Islet precursor cell (in vitro differentiated cells): ENCODE measurements around the gene PTGES3.

Experiments used
- DNase-seq: peaks from one replicate; pipeline ENCODE4 v3.0.0-alpha.2; 2018

PTGES3 gene

DNA sequence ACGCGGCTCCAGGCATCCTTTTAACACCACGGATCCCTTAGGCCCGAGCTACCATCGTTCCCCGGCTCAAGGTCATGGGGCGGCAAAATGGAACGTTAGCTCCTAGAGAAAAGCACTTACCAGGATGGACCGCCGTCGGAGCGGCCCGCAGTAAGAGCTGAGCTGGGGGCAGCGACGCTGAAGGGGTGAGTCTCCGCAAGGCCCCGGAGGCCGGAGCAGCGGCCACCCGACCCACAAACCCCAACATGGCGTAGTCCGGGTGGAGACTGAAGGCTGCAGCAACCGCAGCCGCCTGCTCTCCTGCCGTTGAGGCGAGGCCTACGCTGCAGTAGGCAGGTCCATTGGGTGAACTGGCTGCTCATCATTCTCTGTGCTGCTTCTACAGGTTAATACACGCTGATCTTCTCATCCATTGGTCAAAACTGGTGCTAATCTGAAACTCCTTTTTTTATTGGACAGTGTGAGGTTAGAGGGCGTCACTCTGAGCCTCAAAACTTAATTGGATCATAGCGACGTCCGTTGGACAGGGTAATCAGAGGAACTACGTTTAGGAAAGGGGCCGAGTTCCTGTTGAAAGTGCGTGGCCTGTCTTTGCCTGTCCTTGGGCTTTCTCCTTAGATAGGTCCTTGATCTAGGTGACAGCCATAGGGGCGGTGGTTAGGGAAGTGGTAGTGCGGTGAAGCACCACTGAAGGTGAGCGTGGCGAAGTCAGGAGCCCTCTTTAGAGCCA lies 42.2 kb downstream of the PTGES3 start, which contains the start of gene ATP5F1B:
Gene ATP5F1B (minus strand): TSS at position 268 of the 730 bp plus-strand sequence. CDS start 21 bp downstream, at position 247.
- peak; percentile 100 for DNase-seq

DNA sequence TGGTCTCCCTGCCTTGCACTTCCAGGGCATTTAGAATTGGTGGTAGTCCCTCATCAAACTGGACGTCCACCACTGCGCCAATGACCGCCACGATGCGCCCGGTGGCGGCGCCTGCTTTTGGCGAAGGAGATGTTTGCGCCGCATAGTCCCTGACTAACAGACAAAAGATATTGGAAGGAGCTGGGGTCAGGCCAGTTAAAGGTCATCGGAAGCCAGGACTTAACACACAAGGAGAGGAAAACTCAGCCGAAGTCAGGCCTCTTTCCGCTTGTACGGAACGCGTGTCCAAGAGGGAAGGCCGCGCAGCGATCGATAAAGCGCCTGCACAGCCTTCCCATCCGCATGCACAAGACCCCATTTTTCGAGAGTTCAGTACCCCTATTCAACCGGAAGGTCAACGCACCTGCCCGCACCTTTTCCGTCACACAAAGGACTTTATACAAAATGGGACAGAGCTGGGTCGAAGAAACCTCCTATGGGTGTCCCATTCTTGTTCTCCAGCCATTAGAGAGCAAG lies 42.8 kb downstream of the PTGES3 start:
- DNase-seq = peak; percentile 57

DNA sequence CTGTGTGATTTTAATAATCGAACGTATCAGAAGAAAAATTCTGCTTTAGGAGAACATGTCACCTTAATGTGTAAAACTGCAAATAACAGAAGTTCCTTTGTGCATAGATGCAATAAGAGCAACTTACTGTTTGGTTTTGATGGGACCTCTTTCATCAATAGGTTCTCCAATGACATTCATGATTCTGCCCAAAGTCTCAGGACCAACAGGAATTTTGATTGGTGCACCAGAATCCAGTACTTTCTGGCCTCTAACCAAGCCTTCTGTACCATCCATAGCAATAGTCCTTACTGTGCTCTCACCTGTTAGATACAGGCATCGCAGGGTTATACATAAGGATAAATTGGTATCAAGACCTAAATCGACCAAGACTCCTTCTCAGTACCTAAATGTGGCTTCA lies 43.4 kb downstream of the PTGES3 start:
- DNase-seq = peak; percentile 24

DNA sequence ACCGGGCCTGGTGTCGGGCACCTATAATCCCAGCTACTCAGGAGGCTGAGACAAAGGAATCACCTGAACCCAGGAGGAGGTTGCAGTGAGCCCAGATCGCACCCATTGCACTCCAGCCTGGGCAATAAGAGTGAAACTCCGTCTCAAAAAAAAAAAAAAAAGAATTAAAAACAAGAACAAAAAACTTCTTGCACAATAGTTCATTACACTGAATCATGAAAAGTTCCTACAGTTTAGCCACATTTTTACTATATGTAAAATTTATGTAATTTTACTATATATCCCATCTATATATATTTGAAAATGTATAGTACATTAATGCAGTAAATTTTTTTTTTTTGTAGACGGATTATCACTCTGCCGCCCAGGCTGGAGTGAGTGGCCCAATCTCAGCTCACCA lies 46.9 kb downstream of the PTGES3 start:
- DNase-seq = peak; percentile 14

DNA sequence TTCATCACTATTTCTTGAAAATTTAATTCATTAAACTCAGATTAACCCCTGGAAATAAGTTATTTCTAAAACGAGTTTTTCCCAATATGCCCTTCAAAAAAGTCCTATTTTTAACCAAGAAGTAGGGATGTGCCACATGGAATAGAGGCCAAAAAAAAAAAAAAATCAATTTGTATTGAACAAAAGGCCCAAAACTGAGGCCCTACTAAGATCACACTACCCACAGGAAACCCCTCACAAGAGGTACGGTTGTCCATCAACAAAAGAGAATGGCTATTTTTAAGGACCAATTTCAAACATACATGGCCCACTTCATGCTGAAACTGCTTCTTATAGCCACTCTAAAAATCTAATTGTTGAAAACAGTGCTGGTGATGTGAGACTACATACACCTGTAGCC lies 50.5 kb downstream of the PTGES3 start:
- no peak for DNase-seq

DNA sequence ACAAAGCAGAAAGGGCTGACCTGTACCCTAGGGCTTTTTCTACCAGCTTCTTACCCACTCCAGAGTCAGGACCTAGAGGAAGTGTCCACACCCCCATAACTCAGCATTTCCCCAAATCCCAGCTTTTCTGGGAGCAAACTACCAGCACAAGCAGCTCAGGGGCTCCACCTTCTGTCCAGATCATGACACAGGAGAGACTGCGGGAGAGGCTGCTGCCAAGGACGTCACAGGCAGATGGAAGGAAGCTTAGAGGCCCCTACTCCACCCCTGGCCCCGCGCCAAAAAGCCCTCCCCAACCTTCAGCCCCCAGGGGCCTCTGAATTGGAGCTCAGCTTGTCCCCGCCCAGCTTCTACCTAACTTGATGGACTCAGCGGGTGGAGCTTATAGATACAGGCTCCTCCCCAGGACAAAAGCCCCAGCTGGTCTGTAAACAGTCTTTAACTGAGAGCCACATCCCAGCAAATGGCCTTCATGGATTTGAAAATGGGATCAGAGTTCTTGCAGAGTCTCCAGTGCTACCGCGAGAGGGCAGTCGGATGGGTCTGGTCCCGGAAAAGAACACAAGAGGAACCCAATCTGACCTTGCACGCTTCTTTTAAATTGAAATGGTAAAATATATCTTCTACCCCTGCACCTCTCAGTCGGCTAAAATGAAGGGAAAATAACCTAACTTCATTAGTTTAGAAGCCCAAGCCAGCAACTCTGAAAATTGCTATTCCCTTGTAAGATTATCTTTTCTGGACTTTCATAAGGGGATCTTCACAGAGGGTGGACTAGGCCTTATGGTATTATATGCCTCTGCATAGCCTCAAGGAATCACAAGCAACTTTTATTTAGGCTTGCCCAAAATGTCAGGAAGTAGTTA lies 51.2 kb downstream of the PTGES3 start:
- peak; percentile 100 for DNase-seq

DNA sequence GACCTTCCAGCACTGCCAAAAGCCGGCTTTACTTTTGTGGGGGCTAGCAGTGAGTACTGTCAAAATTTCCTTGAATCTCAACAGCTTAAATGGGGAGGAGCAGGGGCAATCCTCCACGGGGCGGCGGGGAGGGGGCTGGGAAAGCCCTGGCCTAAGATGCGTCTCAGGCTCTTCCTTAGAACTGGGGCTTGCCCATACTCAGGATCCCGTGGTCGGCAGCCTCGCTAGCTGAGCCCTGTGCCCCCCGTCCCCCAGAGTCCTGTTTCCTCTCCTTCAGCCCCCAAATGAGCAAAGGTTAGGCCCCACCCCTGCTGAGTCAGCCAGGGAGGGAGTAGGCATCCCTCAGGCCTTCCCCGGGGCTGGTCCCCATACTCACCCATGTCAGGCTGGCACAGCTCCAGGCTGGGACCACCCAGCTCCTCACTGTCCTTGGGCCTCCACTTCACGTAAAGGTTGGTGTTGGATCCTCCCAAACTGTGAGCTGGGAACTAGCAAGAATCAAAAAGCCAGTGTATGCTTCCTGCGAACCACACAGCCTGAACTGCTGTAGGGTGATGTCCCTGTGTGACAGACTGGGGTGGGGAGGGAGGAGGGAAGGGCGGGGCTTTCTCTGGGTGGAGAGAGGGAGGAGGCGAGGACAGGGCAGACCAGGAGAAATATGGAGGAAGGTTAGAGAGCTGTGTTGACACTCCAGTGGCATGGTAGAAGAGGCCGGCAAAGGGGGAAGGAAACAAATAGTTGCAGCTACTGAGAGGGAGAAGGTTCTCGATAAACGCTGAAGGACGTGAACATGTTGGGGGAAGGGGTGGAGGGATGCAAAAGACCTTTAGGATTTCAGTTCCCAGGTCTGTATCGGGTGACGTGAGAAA lies 52.0 kb downstream of the PTGES3 start:
- peak; percentile 98 for DNase-seq

DNA sequence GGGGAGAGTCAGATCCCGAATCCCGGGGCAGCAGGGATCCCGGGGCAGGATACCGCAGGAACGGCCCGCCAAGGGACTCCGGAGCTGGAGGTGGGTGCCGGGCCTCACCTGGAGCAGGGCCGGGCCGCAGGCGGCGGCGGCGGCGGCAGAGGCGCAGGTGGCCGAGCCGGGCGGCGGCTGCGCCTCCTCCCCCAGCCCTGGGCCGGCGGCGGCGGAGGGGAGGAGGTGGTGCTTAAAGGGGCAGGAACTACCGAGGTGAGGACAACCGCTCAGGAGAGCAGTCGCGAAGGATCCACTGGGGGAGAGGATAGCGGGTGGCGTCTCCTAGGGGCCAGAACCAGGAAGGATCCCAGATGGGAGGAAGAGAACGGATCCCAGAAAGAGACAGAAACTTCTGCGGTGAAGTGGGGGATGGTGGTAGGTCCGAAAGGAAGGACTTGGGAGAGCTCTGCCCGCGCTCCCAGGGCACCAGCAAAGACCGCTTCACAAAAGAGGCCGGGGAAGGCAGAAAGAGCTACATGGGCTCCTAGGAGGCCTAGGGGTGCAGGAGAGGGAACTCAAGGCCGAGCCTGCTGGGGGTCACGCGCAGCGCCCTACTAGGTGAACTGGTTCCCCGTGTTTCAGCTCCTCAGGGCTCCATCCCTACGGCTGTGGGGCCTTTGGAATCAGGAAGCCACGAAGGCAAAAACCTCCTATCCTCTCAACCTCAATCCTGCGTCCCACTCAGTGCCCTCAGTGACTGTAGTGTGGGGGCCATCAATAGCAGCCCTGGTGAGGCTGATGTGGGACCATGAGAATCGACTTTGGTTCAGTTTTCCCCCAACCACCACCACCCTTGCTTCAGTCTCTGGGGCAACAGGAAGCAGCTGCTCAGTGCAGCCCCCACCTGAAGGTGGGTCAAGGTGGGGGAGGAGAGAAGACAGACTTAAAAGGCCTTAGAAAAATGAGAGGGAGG lies 53.0 kb downstream of the PTGES3 start:
- DNase-seq = peak; percentile 97

DNA sequence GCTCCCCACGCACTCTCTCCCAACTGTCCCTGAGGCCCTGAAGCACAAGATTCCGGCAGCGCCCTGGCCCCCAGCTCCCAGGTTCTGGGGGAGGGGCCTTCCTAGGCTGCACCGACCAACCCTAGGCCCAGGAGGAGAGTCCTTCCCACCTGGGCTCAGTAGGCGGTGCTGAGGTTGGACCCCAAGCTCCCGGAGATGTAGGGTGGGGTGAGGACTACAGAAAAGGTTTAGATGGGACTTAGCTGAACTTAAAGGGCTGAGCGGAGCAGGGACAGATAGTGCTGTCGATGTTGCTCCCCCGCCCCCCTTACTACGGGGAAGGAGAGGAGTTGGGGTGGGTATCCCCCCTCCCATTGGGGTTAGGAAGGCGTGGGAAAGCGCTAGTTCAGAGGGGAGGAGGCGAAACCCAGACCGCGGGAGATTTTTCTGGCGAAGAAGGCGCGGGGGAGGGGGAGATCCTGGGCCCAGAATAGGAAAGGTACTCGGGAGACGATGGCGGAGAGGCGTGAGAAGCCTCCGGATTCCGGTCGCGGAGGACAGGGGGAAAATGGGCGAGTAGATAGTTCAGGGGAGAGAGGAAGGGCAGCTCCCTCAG lies 53.7 kb downstream of the PTGES3 start:
- peak; percentile 96 for DNase-seq

DNA sequence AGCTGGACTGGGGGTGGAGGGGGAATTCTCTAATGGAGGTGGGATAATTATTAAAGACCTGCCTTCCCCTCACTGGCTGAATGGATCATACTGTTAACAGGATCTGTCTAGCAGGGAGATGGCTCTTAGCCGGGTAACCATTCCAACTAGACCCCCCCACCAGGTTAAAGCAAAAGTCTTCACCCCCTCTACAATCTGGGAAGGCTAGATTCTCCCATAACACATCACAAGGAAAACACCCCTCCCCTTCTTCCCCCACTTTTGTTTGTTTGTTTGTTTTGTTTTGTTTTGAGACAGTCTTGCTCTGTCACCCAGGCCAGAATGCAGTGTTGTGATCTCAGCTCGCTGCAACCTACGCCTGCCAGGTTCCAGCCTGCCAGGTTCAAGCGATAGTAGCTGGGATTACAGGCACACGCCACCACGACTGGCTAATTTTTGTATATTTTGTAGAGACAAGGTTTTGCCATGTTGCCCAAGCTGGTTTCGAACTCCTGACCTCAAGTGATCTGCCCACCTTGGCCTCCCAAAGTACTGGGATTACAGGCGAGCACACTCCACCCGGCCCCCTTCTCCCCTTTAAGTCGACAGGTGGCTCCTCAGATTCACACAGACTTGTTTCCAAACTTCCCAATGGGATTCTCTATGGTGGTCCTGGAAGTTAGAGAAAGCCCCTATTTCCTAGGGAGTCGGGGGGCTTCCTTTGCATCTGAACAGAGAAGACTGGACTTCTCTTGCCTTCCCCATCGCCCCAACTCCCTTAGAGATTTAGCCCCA lies 54.4 kb downstream of the PTGES3 start:
- DNase-seq = no peak

DNA sequence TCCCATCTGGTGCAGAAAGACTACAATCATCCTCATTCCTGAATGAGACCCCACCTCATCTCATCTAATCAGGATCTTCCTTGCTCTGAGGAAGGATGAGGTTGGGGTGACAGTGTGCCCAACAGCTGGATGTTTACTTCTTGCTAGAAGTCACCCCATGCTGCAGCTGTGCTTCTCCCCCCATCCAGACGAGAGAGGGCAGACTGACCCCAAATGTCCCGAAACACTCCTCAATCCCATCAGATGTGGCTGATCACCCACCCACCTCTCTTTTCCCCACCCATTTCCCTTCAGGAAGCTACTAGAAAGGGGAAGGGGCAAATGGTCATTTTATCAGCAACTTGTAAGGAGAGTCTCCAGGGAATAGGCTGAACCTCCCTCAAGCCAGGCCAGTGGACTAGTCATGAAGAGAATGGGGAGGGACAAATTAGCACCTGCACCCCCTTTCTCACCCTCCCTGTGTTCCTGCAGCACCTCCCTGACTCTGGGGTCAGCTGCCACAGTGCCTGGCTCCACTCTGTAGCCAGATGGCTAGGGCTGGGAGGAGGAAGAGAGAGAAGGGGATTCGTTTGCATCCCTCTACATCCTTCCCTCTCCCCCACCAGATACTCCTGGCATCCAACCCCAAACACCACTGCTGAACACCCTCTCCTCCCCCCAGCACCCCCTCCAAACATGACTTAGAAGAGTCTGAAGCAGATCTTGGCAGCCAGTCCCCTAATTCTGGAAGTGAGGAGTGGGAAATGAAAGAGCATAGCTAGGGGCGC lies 55.2 kb downstream of the PTGES3 start:
- peak; percentile 67 for DNase-seq

DNA sequence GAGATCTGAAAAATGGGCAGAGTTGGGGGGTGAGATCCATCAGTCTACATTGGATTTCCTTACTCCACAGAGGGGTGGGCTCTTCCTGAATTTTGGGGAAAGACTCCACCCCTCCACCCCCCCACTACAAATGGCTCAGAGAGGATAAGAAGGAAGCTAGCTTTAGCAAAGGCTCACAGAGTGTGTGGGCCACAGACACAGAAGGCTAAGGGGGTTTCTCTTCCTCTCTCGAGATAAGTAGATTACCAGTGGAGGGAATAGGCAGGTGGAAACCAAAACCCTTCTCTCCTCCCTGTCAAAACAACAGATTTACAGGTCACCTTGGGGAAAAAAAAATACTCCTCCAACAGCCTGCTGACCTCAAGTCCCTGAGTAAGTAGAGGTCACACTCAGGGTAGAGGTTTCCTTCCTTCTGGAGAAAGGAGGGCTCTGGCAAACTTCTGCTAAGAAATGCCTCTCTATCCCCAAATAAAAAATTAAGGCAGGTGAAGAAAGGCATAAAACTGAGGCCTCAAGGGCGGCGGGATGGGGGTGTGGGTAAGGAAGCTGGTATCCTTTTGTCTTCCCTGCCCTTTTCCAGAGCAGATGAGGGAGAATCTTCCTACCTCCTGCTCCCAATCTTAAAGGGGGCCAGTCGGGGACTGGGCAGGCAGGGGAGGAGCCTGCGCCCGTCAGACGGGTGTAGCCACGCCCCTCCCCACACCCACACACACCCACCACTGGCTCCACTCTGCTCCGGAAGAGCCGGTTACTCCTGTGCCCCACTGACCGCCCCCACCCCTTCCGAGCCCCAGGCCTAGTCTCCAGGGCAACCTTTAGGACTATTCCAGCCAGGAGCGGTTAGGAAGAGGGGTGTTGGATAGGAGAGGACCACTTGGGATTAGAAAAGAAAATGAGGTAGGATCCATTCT lies 56.0 kb downstream of the PTGES3 start:
- DNase-seq = peak; percentile 92

DNA sequence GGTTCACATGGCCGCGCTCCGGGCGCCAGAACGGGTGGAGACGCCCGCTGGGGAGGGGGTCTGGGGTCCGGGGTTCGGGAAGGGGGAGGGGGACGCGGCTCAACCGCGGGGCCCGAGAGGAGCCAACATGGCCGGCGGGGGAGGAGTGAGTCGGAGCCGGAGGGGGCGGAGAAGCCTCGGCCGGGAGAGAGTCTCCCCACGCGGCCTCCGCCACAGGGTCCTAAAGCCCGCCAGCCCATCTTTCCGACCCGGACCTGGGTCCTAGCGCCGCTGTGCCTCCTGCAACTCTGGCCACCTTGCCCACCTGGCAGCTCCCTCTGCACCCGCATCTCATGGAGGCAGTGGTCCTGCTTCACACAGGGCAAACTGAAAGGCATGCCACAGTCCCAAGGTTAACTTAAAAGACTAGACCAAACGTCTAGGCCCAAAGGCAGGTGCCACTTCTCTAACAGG lies 57.9 kb downstream of the PTGES3 start, which contains the start of gene BAZ2A:
Gene BAZ2A (minus strand): TSS at position 147 of the 453 bp plus-strand sequence. CDS start 12,796 bp downstream, outside the sequence.
- DNase-seq = peak; percentile 95

DNA sequence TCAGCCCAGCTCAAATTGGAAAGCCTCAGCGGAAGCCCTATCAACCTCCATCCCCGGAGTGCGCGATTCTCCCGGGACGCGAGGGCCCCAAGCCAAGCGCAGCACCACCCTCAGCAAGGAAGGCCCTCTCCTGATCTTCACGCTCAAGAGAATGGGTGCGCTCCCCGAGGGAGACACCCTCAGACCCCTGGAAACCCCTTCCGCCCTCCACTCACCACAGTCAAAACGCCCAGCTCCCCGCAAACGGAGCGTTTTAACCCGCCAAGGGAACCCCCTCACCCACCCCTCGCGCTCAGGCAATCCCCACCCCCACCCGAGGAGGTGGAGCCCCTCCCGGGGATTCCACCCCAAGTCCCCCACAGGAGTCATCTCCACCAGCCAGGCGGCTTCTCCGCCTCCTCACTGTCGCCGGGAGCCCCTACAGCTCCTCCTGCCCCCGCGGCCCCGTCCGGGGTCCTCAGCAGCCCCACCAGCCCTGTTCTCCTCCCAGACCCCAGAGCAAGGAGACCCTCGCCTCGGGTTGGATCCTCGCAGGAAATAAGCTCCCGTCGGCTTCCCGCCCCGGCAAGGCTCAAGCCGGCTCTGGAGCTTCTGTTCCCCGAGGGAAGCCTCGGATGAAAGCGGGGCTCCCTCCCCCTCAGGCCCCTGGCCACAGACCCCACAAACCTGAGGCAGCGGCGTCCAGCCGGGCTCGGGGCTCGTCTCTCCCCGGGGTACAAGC lies 58.5 kb downstream of the PTGES3 start:
- peak; percentile 64 for DNase-seq

DNA sequence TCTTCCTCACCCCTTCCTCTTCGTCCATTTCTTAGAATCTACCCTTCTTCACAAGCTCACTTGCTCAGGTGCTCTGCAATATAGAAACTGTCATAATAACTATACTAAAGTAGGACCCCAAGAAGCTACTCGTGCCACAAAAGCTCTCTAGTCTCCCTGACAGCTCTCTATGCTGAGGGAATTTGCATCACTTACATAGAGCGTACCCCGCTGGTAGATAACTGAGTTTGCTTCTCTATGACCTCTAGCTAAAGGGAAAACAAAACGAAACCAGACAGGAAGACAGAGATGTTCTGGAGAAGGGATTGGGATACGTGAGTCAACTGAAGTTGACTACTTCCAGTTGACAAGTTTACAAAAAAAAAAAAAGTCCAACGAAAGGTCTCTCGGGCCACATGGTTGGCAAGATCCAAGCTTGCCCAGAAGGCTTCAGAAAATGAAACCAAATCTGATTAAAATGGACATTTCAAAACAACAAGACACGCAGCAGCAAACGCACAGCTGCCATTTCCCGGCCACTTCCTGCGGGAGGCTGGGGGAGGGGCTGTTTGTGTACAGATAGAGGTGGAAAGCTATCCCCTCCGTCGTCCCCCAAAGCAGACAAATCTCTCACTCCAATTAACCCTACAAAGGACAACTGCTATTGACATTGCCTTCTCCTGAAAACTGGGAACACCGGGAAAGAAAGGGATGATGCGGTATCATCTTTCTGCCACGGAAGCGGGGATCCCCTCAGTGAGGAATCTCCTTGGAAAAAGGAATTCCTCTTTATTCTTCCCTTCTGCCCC lies 59.2 kb downstream of the PTGES3 start:
- DNase-seq = peak; percentile 71

DNA sequence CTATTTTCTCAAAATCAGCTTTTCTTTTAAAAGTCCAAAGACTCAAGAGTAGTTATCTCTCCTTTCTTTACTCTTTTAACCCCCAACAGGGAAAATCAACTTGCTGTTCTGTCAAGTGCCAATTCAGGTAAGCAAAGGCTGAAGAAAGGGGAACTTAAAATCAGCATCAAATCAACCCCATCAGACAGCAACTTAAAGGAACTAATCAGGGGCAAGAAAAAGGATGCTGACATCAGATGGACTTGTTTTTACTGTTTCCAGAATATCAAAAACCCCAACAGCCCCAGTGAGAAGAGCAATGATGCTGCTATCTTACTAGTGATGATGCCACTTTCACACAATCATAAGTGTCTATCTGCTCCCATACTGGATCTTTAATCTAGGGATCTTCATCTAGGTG lies 61.4 kb downstream of the PTGES3 start:
- DNase-seq = no peak

DNA sequence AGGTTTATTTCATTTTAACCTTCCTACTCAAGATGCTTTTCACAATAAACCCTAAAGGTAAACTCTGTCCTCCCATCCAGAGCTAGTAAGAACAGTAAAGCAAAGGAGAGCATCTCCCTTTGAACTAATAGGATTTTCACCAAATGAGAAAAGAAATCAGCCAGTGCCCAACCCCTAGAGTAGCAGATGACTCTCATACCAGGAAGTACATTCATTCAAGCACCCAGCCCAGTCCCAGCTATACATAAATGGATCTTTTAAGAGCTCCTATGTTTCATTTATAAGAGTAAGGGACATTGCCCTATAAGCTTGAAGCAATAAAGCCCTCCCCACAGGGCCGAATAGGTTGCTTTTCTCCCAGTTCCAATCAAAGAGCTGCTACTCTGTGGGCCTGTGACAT lies 65.5 kb downstream of the PTGES3 start:
- no peak for DNase-seq
